ENCODE data around the gene CARMIL1.

Gene CARMIL1

GRCh38 chr6:25392372-25392771, 113.2 kb downstream of the CARMIL1 start:
- no peaks in the 10 kb centered on the region for H3K9me2 ChIP-seq (replicated peaks; ENCODE audit: low read depth, low read length)
- H3K4me2 ChIP-seq (ENCODE audit: low read depth, low read length, poor library complexity, severe bottlenecking) = no peak overlapping the region
- H3K4me1 ChIP-seq (ENCODE audit: insufficient read depth, low read length, poor library complexity, severe bottlenecking) = no peaks in the 10 kb centered on the region
- H3F3A ChIP-seq (ENCODE audit: low read depth) = no peaks in the 10 kb centered on the region
- no peaks in the 10 kb centered on the region for H3K36me3 ChIP-seq (ENCODE audit: insufficient read depth, low read length)
- H3K79me2 ChIP-seq (ENCODE audit: insufficient read depth, low read length) = peaks cover 12% of the 10 kb centered on the region
- H3K4me3 ChIP-seq (ENCODE audit: low read length, poor library complexity, severe bottlenecking) = no peak overlapping the region
- no peaks in the 10 kb centered on the region for H3K9me3 ChIP-seq (ENCODE audit: insufficient read depth, low read depth, low read length)
- no peaks in the 10 kb centered on the region for H3K27me3 ChIP-seq (ENCODE audit: insufficient read depth, low read length, poor library complexity, severe bottlenecking)
- no peaks in the 10 kb centered on the region for H4K20me1 ChIP-seq (ENCODE audit: insufficient read depth, low read length, poor library complexity, severe bottlenecking)
- no peak overlapping the region for H3K9ac ChIP-seq (ENCODE audit: low read depth, low read length, poor library complexity, severe bottlenecking)
- no peak overlapping the region for H2AFZ ChIP-seq (ENCODE audit: low read length)
- no peak for TF ChIP-seq EZH2phosphoT487 (IDR thresholded peaks at IDR 0.05; ENCODE audit: borderline replicate concordance)
- TF ChIP-seq, protein P1, sequence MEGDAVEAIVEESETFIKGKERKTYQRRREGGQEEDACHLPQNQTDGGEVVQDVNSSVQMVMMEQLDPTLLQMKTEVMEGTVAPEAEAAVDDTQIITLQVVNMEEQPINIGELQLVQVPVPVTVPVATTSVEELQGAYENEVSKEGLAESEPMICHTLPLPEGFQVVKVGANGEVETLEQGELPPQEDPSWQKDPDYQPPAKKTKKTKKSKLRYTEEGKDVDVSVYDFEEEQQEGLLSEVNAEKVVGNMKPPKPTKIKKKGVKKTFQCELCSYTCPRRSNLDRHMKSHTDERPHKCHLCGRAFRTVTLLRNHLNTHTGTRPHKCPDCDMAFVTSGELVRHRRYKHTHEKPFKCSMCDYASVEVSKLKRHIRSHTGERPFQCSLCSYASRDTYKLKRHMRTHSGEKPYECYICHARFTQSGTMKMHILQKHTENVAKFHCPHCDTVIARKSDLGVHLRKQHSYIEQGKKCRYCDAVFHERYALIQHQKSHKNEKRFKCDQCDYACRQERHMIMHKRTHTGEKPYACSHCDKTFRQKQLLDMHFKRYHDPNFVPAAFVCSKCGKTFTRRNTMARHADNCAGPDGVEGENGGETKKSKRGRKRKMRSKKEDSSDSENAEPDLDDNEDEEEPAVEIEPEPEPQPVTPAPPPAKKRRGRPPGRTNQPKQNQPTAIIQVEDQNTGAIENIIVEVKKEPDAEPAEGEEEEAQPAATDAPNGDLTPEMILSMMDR (conservative IDR thresholded peaks at IDR 0.05; ENCODE audit: low read length) = no peak

DNA sequence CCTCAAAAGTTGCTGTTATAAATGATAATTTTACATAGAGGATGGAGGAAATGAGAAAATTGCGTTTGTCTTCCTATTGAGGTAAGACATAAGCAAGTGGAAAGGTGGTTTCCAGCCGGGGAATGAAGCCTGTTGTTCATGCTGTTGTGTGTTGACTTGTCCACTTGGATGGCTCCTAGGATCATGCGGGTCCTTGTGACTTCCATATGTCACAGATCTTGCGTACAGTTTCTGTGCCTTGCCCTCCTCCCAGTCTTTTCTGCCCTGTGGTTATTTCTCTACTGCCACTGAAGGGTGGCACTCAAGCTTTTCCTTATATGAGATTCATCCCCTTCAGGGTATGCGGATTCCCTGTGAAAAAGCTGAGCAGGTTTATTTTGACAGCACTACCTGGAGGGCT, 116.6 kb downstream of the CARMIL1 start:
- Histone ChIP-seq H3F3A (ENCODE audit: low read depth) (no peaks in the 10 kb centered on the region), H3K9ac (ENCODE audit: low read depth, low read length, poor library complexity, severe bottlenecking) (no peak overlapping the region), H3K36me3 (ENCODE audit: insufficient read depth, low read length) (no peaks in the 10 kb centered on the region), H3K4me2 (ENCODE audit: low read depth, low read length, poor library complexity, severe bottlenecking) (no peak overlapping the region), H4K20me1 (ENCODE audit: insufficient read depth, low read length, poor library complexity, severe bottlenecking) (no peaks in the 10 kb centered on the region), H3K9me2 (replicated peaks; ENCODE audit: low read depth, low read length) (no peaks in the 10 kb centered on the region), H2AFZ (ENCODE audit: low read length) (no peak overlapping the region), H3K4me1 (ENCODE audit: insufficient read depth, low read length, poor library complexity, severe bottlenecking) (no peaks in the 10 kb centered on the region), H3K27me3 (ENCODE audit: insufficient read depth, low read length, poor library complexity, severe bottlenecking) (no peaks in the 10 kb centered on the region), H3K79me2 (ENCODE audit: insufficient read depth, low read length) (peaks cover 8% of the 10 kb centered on the region), H3K4me3 (ENCODE audit: low read length, poor library complexity, severe bottlenecking) (no peak overlapping the region), H3K9me3 (ENCODE audit: insufficient read depth, low read depth, low read length) (no peaks in the 10 kb centered on the region)
- no peak for TF ChIP-seq EZH2phosphoT487 (IDR thresholded peaks at IDR 0.05; ENCODE audit: borderline replicate concordance)
- TF ChIP-seq, protein P1 (conservative IDR thresholded peaks at IDR 0.05; ENCODE audit: low read length) = no peak

- H3K79me2 ChIP-seq (ENCODE audit: insufficient read depth, low read length) = peaks cover 3% of the 10 kb centered on the region; the same call in 1 of the 2 replicates
These were observed 118.2 kb downstream of the CARMIL1 start for GRCh38 chr6:25397406-25397805.

More at GRCh38 chr6:25397406-25397805, 118.2 kb downstream of the CARMIL1 start:
- H3K9ac ChIP-seq (ENCODE audit: low read depth, low read length, poor library complexity, severe bottlenecking) = no peak overlapping the region
- no peaks in the 10 kb centered on the region for H3K36me3 ChIP-seq (ENCODE audit: insufficient read depth, low read length)
- H3K9me2 ChIP-seq (replicated peaks; ENCODE audit: low read depth, low read length) = no peaks in the 10 kb centered on the region
- no peaks in the 10 kb centered on the region for H3K4me1 ChIP-seq (ENCODE audit: insufficient read depth, low read length, poor library complexity, severe bottlenecking)
- no peak for TF ChIP-seq EZH2phosphoT487 (IDR thresholded peaks at IDR 0.05; ENCODE audit: borderline replicate concordance)
- TF ChIP-seq, protein P1 (conservative IDR thresholded peaks at IDR 0.05; ENCODE audit: low read length) = no peak
- H4K20me1 ChIP-seq (ENCODE audit: insufficient read depth, low read length, poor library complexity, severe bottlenecking) = no peaks in the 10 kb centered on the region
- H3K27me3 ChIP-seq (ENCODE audit: insufficient read depth, low read length, poor library complexity, severe bottlenecking) = no peaks in the 10 kb centered on the region
- H3F3A ChIP-seq (ENCODE audit: low read depth) = no peaks in the 10 kb centered on the region
- H3K9me3 ChIP-seq (ENCODE audit: insufficient read depth, low read depth, low read length) = no peaks in the 10 kb centered on the region
- H3K4me3 ChIP-seq (ENCODE audit: low read length, poor library complexity, severe bottlenecking) = no peak overlapping the region
- no peak overlapping the region for H3K4me2 ChIP-seq (ENCODE audit: low read depth, low read length, poor library complexity, severe bottlenecking)
- H2AFZ ChIP-seq (ENCODE audit: low read length) = no peak overlapping the region
